ENCODE data around the gene CNTNAP2. TPM values are rescaled to one million over a fixed set of nuclear protein-coding genes. Genes with fewer than 3 reads are reported as not detected.

CNTNAP2 gene
- total RNA-seq, 1 experiment from 2014 or later: 64.5 TPM

DNA sequence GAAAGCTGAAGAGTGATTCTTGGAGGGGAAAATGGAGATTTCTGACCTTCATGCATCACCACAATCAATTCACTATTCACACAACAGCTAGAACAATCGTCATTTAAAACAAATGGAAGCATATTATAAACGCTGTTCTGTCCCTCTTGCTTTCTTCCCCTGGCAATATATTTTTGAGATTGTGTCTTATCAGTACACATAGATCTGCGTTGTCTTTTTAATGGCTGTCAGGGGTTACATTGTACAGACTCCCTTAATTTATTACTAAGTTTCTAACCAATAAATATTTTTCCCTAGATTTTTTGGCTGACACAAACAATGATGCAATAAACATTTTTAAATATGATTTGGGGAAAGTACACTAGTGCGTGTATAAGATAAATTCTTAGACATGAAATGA, 1358.3 kb downstream of the CNTNAP2 start:
- no peak overlapping the region for H3K4me3 Mint-ChIP-seq
- no peaks in the 10 kb centered on the region for H3K4me1 Mint-ChIP-seq
- H3K27me3 Mint-ChIP-seq (ENCODE audit: low read depth): 0 out of 2 replicates have a peak, but pooled peaks cover 1% of the 10 kb centered on the region
- no peak overlapping the region for H3K27ac Mint-ChIP-seq
- Histone ChIP-seq H3K18ac (ENCODE audit: insufficient read length, low read depth, low read length) (no peak overlapping the region), H3K4me1 (ENCODE audit: insufficient read depth, low read length) (no peaks in the 10 kb centered on the region), H2AK5ac (ENCODE audit: insufficient read length, low read length) (no peak overlapping the region), H3K23me2 (ENCODE audit: insufficient read length, low read depth, low read length, poor library complexity, severe bottlenecking) (no peaks in the 10 kb centered on the region), H3K23ac (ENCODE audit: insufficient read length, low read depth, low read length) (no peak overlapping the region), H3T11ph (ENCODE audit: low read length) (no peak overlapping the region), H3K9ac (ENCODE audit: extremely low read depth, insufficient read length, low read length) (no peak overlapping the region), H3K4me2 (ENCODE audit: insufficient read depth, insufficient read length, low read length) (no peak overlapping the region), H3K27ac (ENCODE audit: insufficient read length, low read depth, low read length) (no peak overlapping the region), H2AFZ (ENCODE audit: low read length) (no peak overlapping the region), H3K14ac (ENCODE audit: insufficient read depth, low read length) (no peak overlapping the region), H2BK15ac (ENCODE audit: low read depth, low read length) (no peak overlapping the region), H4K20me1 (ENCODE audit: control insufficient read depth, insufficient read depth, insufficient read length) (no peaks in the 10 kb centered on the region), H4K5ac (ENCODE audit: insufficient read length, low read depth, low read length) (no peak overlapping the region), H3K27me3 (ENCODE audit: insufficient read depth, low read length) (no peaks in the 10 kb centered on the region), H2BK12ac (ENCODE audit: insufficient read length, low read depth, low read length) (no peak overlapping the region), H3K79me1 (ENCODE audit: insufficient read depth, low read depth, low read length, poor library complexity, severe bottlenecking) (no peaks in the 10 kb centered on the region), H3K9me3 (ENCODE audit: control insufficient read depth, low read depth, low read length) (no peaks in the 10 kb centered on the region), H2BK120ac (ENCODE audit: low read depth, low read length, poor library complexity, severe bottlenecking) (no peak overlapping the region), H4K91ac (ENCODE audit: insufficient read length, low read depth, low read length) (no peak overlapping the region), H3K4ac (ENCODE audit: low read depth, low read length) (no peak overlapping the region), H2BK5ac (ENCODE audit: insufficient read length, low read length) (no peak overlapping the region), H4K8ac (replicated peaks; ENCODE audit: insufficient read length, low read depth, low read length) (no peak overlapping the region), H3K79me2 (ENCODE audit: insufficient read depth, low read length) (no peaks in the 10 kb centered on the region; the same call in 1 of the 2 replicates), H3K56ac (ENCODE audit: insufficient read length, low read depth, low read length) (no peak overlapping the region), H2BK20ac (ENCODE audit: low read depth, low read length, poor library complexity, severe bottlenecking) (no peak overlapping the region)
- no peak for TF ChIP-seq CTCF (conservative IDR thresholded peaks at IDR 0.05)
- H3K9me3 Mint-ChIP-seq: no peaks in the 10 kb centered on the region; a peak in 2 of 5 replicates
- no CpG with 5 or more reads among the region's 4 CpGs for WGBS (ENCODE audit: extremely low coverage, insufficient read length, low lambda C conversion rate)
- DNase-seq: no peak
- no peaks in the 10 kb centered on the region; a peak in 1 of 7 replicates for H3K36me3 Mint-ChIP-seq (ENCODE audit: insufficient read depth in 1 of 3, low read depth in 3 of 3)
